ENCODE results near the gene GALNTL6. TPM values are rescaled to one million over a fixed set of nuclear protein-coding genes. Genes with fewer than 3 reads are reported as not detected.

GALNTL6 gene
- total RNA-seq, 1 experiment from 2014 or later = not detected

DNA sequence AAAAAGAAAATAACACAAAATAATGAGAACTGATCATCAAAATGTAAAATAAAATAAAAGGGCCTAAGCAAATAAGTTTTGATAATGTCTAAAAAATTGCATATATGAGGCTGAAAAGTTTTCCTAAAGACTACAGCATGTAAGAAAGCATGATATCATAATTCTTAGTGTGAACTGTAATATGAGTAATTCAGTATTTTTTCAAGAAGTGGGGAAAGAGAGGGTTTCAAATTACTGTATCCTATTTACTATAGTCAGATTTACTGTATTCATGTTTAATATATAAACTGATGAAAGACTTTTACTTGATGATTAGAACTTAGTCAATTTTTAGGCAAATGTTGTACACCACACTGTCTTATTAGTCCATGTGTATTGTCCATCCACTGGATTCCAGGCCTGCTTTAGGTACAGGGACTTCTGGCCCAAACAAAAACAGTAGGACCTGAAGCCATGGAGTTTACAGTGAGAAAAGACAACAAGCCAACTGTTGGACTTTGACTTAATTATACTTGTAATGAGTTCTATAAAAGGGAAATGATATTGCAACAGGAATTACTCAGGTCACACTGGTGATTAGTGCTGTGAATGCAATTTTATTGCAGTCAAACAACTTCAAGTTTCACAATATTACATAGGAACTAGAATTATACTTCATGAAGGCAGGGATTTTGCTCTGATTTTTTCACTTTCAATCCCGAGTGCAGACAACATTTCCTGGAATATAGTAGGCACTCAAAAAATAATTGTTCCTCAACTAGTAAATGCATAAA, 837.7 kb downstream of the GALNTL6 start:
- no peak overlapping the region for H3K27ac Mint-ChIP-seq
- Histone ChIP-seq H3T11ph (ENCODE audit: low read length) (no peak overlapping the region), H3K9ac (ENCODE audit: extremely low read depth, insufficient read length, low read length) (no peak overlapping the region), H4K91ac (ENCODE audit: insufficient read length, low read depth, low read length) (no peak overlapping the region), H3K4ac (ENCODE audit: low read depth, low read length) (no peak overlapping the region), H2AFZ (ENCODE audit: low read length) (no peak overlapping the region), H2BK5ac (ENCODE audit: insufficient read length, low read length) (no peak overlapping the region), H3K27ac (ENCODE audit: insufficient read length, low read depth, low read length) (no peak overlapping the region), H3K4me1 (ENCODE audit: insufficient read depth, low read length) (peaks cover 2% of the 10 kb centered on the region; the same call in 1 of the 2 replicates), H2BK20ac (ENCODE audit: low read depth, low read length, poor library complexity, severe bottlenecking) (no peak overlapping the region), H2BK12ac (ENCODE audit: insufficient read length, low read depth, low read length) (no peak overlapping the region), H2BK15ac (ENCODE audit: low read depth, low read length) (no peak overlapping the region), H2AK5ac (ENCODE audit: insufficient read length, low read length) (no peak overlapping the region), H4K5ac (ENCODE audit: insufficient read length, low read depth, low read length) (no peak overlapping the region), H3K9me3 (ENCODE audit: control insufficient read depth, low read depth, low read length) (no peaks in the 10 kb centered on the region), H4K8ac (replicated peaks; ENCODE audit: insufficient read length, low read depth, low read length) (no peak overlapping the region), H3K18ac (ENCODE audit: insufficient read length, low read depth, low read length) (no peak overlapping the region), H2BK120ac (ENCODE audit: low read depth, low read length, poor library complexity, severe bottlenecking) (no peak overlapping the region), H3K27me3 (ENCODE audit: insufficient read depth, low read length) (no peaks in the 10 kb centered on the region), H3K79me2 (ENCODE audit: insufficient read depth, low read length) (no peaks in the 10 kb centered on the region), H3K14ac (ENCODE audit: insufficient read depth, low read length) (no peak overlapping the region), H3K56ac (ENCODE audit: insufficient read length, low read depth, low read length) (no peak overlapping the region), H3K23ac (ENCODE audit: insufficient read length, low read depth, low read length) (no peak overlapping the region), H3K23me2 (ENCODE audit: insufficient read length, low read depth, low read length, poor library complexity, severe bottlenecking) (no peaks in the 10 kb centered on the region), H3K4me2 (ENCODE audit: insufficient read depth, insufficient read length, low read length) (no peak overlapping the region), H3K79me1 (ENCODE audit: insufficient read depth, low read depth, low read length, poor library complexity, severe bottlenecking) (no peaks in the 10 kb centered on the region), H4K20me1 (ENCODE audit: control insufficient read depth, insufficient read depth, insufficient read length) (no peaks in the 10 kb centered on the region)
- H3K4me3 Mint-ChIP-seq = no peak overlapping the region
- H3K36me3 Mint-ChIP-seq (ENCODE audit: insufficient read depth in 1 of 3, low read depth in 3 of 3) = no peaks in the 10 kb centered on the region
- no peaks in the 10 kb centered on the region for H3K9me3 Mint-ChIP-seq
- TF ChIP-seq, protein P1, sequence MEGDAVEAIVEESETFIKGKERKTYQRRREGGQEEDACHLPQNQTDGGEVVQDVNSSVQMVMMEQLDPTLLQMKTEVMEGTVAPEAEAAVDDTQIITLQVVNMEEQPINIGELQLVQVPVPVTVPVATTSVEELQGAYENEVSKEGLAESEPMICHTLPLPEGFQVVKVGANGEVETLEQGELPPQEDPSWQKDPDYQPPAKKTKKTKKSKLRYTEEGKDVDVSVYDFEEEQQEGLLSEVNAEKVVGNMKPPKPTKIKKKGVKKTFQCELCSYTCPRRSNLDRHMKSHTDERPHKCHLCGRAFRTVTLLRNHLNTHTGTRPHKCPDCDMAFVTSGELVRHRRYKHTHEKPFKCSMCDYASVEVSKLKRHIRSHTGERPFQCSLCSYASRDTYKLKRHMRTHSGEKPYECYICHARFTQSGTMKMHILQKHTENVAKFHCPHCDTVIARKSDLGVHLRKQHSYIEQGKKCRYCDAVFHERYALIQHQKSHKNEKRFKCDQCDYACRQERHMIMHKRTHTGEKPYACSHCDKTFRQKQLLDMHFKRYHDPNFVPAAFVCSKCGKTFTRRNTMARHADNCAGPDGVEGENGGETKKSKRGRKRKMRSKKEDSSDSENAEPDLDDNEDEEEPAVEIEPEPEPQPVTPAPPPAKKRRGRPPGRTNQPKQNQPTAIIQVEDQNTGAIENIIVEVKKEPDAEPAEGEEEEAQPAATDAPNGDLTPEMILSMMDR (conservative IDR thresholded peaks at IDR 0.05) = no peak
- H3K27me3 Mint-ChIP-seq (ENCODE audit: low read depth) = no peaks in the 10 kb centered on the region
- DNase-seq = no peak
- peaks cover 17 to 18% of the 10 kb centered on the region in 2 experiments for H3K4me1 Mint-ChIP-seq
- no CpG with 5 or more reads among the region's 1 CpG for WGBS (ENCODE audit: extremely low coverage, insufficient read length, low lambda C conversion rate)
